ENCODE measurements around the gene NOC4L. TPM values are rescaled to one million over a fixed set of nuclear protein-coding genes. Genes with fewer than 3 reads are reported as not detected.

Gene NOC4L
- total and polyA plus RNA-seq, 2 experiments from 2014 or later, result 42.4 to 54.7 TPM

- Histone ChIP-seq H3K9me2 (ENCODE audit: insufficient read depth) (no peaks in the 10 kb centered on the region), H3K79me2 (replicated peaks; ENCODE audit: insufficient read depth) (no peaks in the 10 kb centered on the region), H3K4me2 (no peak overlapping the region), H3K36me3 (ENCODE audit: insufficient read depth) (no peaks in the 10 kb centered on the region), H3K27me3 (ENCODE audit: insufficient read depth) (no peaks in the 10 kb centered on the region), H2AFZ (no peak overlapping the region), H4K20me1 (replicated peaks; ENCODE audit: insufficient read depth) (no peaks in the 10 kb centered on the region), H3K4me1 (ENCODE audit: insufficient read depth) (no peaks in the 10 kb centered on the region), H3F3A (replicated peaks; ENCODE audit: low read depth) (peaks cover 24% of the 10 kb centered on the region), H3K4me3 (no peak overlapping the region), H3K27ac (ENCODE audit: low read depth) (no peak overlapping the region)
- Mint-ChIP-seq H3K27ac (no peak overlapping the region), H3K4me3 (no peak overlapping the region), H3K27me3 (ENCODE audit: insufficient read depth, low read depth, poor library complexity) (peaks cover 11% of the 10 kb centered on the region), H3K4me1 (no peaks in the 10 kb centered on the region), H3K9me3 (no peaks in the 10 kb centered on the region), H3K36me3 (ENCODE audit: low read depth) (no peaks in the 10 kb centered on the region; the same call in 1 of the 3 replicates)
- no peak for ATAC-seq
- no peak for DNase-seq (ENCODE audit: low spot score)
- TF ChIP-seq JUNB (IDR thresholded peaks at IDR 0.05; ENCODE audit: unreplicated experiment) (no peak), REST (IDR thresholded peaks at IDR 0.05; ENCODE audit: unreplicated experiment) (no peak), EZH2phosphoT487 (IDR thresholded peaks at IDR 0.05; ENCODE audit: unreplicated experiment) (no peak), ETS1 (IDR thresholded peaks at IDR 0.05) (no peak), ZNF462 (CRISPR knock-in tag; IDR thresholded peaks at IDR 0.05) (no peak), CREB1 (CRISPR knock-in tag; IDR thresholded peaks at IDR 0.05; ENCODE audit: low read depth) (no peak), CTCF (conservative IDR thresholded peaks at IDR 0.05; ENCODE audit: low read depth in 2 of 2) (no peak), EZH2 (IDR thresholded peaks at IDR 0.05; ENCODE audit: low read depth, unreplicated experiment) (no peak), ZNF114 (CRISPR knock-in tag; IDR thresholded peaks at IDR 0.05) (no peak), NANOG (IDR thresholded peaks at IDR 0.05; ENCODE audit: borderline replicate concordance) (no peak), STAT1 (IDR thresholded peaks at IDR 0.05; ENCODE audit: unreplicated experiment) (no peak), ZNF331 (CRISPR knock-in tag; IDR thresholded peaks at IDR 0.05; ENCODE audit: low read depth) (no peak)
These were observed 12.5 kb downstream of the NOC4L start for GRCh38 chr12:132156573-132157325.

Data from GM23338 (cell line).